Measurements from ENCODE around the gene MTFR1L. TPM values are rescaled to one million over a fixed set of nuclear protein-coding genes. Genes with fewer than 3 reads are reported as not detected.

MTFR1L gene
- total RNA-seq, 2 donors from 2014 or later: 39.6 to 58.8 TPM

DNA sequence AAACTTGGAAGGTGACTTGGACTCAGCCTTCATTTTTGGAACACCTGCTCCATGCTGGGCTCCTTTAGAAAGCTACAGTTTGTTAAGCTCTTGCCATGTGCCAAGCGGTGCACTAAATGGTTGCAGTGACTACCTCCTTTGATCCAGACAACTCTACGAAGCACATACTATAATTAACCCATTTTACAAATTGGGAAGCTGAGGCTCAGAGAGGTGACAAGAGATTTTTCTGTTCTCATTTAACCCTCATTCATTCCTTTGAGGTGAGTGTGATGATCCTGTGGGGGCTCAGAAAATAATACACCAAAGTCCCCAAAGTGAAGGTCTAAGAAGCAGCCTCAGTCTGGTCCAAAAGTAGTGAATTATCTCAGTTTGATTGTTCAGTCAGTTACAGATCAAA is 57.4 kb downstream of the MTFR1L start:
- Mint-ChIP-seq H3K4me3 (no peak overlapping the region), H3K27me3 (no peaks in the 10 kb centered on the region), H3K4me1 (no peaks in the 10 kb centered on the region), H3K36me3 (ENCODE audit: low read depth) (no peaks in the 10 kb centered on the region), H3K27ac (no peak overlapping the region), H3K9me3 (no peaks in the 10 kb centered on the region)
- ATAC-seq (replicated peaks): no peak

DNA sequence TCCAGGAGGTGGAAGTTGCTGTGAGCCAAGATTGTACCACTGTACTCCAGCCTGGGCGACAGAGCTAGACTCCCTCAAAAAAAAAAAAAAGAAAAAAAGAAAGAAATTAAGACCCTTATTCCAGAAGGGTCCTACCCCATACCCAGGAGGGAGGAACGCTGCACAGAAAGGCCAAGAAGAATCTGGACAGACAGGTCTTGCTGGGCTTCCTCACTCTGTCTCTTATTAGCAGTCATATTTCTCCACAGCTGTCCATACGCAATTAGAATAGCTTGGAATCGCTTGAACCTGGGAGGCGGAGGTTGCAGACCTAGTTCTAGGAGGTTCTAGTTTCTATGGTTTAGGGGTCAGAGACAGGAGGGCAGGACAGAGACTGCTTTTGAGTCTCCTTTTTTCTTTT is 58.9 kb downstream of the MTFR1L start:
- H3K36me3 Mint-ChIP-seq (ENCODE audit: low read depth): no peaks in the 10 kb centered on the region
- no peak overlapping the region for H3K4me3 Mint-ChIP-seq
- no peaks in the 10 kb centered on the region for H3K4me1 Mint-ChIP-seq
- no peak overlapping the region for H3K27ac Mint-ChIP-seq
- H3K9me3 Mint-ChIP-seq: no peaks in the 10 kb centered on the region
- no peak for ATAC-seq (replicated peaks)
- no peaks in the 10 kb centered on the region for H3K27me3 Mint-ChIP-seq

DNA sequence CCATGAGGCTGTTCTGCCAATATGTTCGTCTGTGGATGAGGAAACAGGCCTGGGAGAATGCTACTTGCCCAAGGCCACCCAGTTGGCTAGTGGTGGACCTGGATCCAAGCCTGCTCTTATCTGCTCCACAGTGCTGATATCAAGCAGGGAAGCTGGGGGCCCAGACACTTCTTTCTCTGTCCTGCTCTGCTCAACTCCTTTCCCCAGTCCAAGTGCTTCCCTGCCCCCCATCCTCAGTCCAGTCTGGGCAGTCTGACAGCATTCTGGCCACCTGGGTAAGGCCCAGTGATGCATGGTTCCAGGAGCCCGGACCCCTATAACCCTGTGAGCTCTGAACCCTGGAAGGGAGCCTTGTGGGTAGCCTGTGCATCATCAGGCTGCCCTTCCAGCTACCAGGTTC is 59.9 kb downstream of the MTFR1L start:
- Mint-ChIP-seq H3K36me3 (ENCODE audit: low read depth) (no peaks in the 10 kb centered on the region), H3K27me3 (no peaks in the 10 kb centered on the region), H3K4me1 (no peaks in the 10 kb centered on the region), H3K27ac (peak overlapping the region; percentile 10), H3K9me3 (no peaks in the 10 kb centered on the region), H3K4me3 (no peak overlapping the region)
- no peak for ATAC-seq (replicated peaks)

- Mint-ChIP-seq H3K27ac (peak overlapping the region; percentile 10), H3K4me1 (no peaks in the 10 kb centered on the region), H3K4me3 (no peak overlapping the region), H3K36me3 (ENCODE audit: low read depth) (no peaks in the 10 kb centered on the region), H3K27me3 (no peaks in the 10 kb centered on the region), H3K9me3 (no peaks in the 10 kb centered on the region)
- ATAC-seq (replicated peaks): no peak
Measured at GRCh38 chr1:25880518-25880917, 60.8 kb downstream of the MTFR1L start.

DNA sequence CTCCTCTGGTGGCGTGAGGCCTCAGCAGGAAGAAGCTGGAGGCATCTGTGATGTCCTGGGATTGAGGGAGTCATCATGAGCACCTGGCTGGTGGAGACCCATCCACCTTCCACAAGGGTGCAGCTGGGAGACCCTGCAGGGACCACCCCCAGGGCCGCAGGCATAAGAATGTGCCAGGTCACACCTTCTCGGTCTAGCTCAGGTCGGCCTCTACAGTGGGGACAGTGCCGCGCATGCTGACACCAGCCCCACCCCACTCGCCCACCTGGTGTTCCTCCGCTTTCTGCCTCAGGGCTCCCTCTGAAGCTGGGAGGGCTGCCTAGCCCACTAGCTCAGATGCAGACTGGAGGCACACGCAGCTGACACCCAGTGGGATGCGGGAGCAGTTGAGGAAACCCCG is 61.5 kb downstream of the MTFR1L start:
- no peak overlapping the region for H3K27ac Mint-ChIP-seq
- H3K36me3 Mint-ChIP-seq (ENCODE audit: low read depth): no peaks in the 10 kb centered on the region
- no peak overlapping the region for H3K4me3 Mint-ChIP-seq
- no peaks in the 10 kb centered on the region for H3K4me1 Mint-ChIP-seq
- no peaks in the 10 kb centered on the region for H3K9me3 Mint-ChIP-seq
- no peaks in the 10 kb centered on the region for H3K27me3 Mint-ChIP-seq
- ATAC-seq (replicated peaks): no peak

Other genes with a start within 250 kb of the MTFR1L start
- gene MAN1C1, start 203.2 kb upstream of the MTFR1L start, total RNA-seq: 1 to 10 TPM; 6.2 to 7.7 TPM
- 10 to 100 TPM; 10.2 to 13.2 TPM for gene SELENON, start 19.8 kb upstream of the MTFR1L start, total RNA-seq
- gene AUNIP, start 39.5 kb downstream of the MTFR1L start, total RNA-seq: 1 to 10 TPM; 3.7 to 7.2 TPM
- 1 to 10 TPM; 5.7 to 7.2 TPM for gene PAQR7, start 55.8 kb downstream of the MTFR1L start, total RNA-seq
- 100 to 1,000 TPM; 376 to 423 TPM for gene STMN1, start 86.5 kb downstream of the MTFR1L start, total RNA-seq
- 1 to 10 TPM; 8.1 to 8.3 TPM for gene PAFAH2, start 178.1 kb downstream of the MTFR1L start, total RNA-seq
- not detected for gene EXTL1, start 201.8 kb downstream of the MTFR1L start, total RNA-seq
- not detected for gene SLC30A2, start 226.2 kb downstream of the MTFR1L start, total RNA-seq
- gene TRIM63, start 247.7 kb downstream of the MTFR1L start, total RNA-seq: not detected

Measured in activated T-helper 17 cell treated with anti-CD3 and anti-CD28 coated beads, Interleukin-2, amount 50 U/mL, for 72 hours (primary cell).